ENCODE measurements around the gene TFF2.

DNA sequence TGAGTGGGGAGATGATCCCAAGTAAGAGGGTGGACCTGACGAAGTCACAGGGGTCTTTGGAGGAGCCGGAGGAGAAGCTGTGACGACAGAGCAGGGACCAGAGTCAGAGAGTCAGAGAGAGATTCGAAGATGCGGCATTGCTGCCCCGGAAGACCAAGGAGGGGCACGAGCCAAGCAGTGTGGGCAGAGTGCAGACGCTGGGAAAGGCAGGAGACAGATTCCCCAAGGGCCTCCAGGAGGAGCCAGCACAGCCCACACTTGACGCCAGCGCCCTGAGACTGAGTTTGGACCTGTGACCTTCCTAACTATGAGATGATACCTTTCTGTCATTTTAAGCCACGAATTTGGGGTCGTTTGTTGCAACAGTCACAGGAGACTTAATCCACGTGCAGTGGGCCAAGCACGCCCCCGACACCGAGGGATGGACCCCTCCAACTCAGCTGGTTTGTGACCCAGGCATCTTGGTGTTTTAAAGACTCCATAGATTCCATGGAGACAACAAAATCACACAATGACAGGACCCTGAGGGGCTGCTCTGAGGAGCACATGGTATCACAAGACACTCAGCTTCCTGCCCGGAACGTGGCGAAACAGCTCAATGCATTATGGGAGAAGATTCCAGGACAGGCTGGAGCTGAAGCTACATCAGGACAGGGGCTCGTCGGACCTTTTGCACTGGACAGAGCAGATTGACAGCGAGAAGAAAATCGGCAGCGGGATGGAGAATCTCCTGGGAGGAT lies 26.6 kb upstream of the TFF2 start:
- no peak for TF ChIP-seq EZH2 (IDR thresholded peaks at IDR 0.05; ENCODE audit: insufficient read depth, poor library complexity, severe bottlenecking)
- no peak for TF ChIP-seq EZH2phosphoT487 (IDR thresholded peaks at IDR 0.05; ENCODE audit: insufficient read depth, low read depth)

All from GM23248 (cell line).